HG03439 (cell line): ENCODE results near the gene WDR20.
"Not testable (repeated sequence)": the region's sequence is repeated elsewhere in the genome, so short reads cannot be mapped to it uniquely, and the experiment has no call there.

Experiments
- ATAC-seq: cut with Tn5 transposase; IDR thresholded peaks from one replicate; pipeline ENCODE4 v1.9.1; 2021; ENCODE audit warnings: mild to moderate bottlenecking, moderate library complexity; ENCODE audit not compliant: unreplicated experiment

Gene WDR20

GRCh38 chr14:102131741-102132140 is 8.0 kb upstream of the WDR20 start:
- no peak for ATAC-seq

GRCh38 chr14:102134021-102134420 is 5.7 kb upstream of the WDR20 start:
- not testable (repeated sequence) for ATAC-seq

GRCh38 chr14:102134719-102135118 is 5.0 kb upstream of the WDR20 start:
- not testable (repeated sequence) for ATAC-seq

GRCh38 chr14:102135456-102135855 is 4.2 kb upstream of the WDR20 start:
- ATAC-seq: not testable (repeated sequence)

GRCh38 chr14:102138535-102138934 is 1.2 kb upstream of the WDR20 start:
- ATAC-seq: no peak

GRCh38 chr14:102138961-102139285 is 774 bp upstream of the WDR20 start:
- ATAC-seq: no peak

GRCh38 chr14:102140027-102140749 is 491 bp downstream of the WDR20 start:
- peak; percentile 11 for ATAC-seq

- ATAC-seq: no peak
Measured at GRCh38 chr14:102140750-102141145, 1.1 kb downstream of the WDR20 start.

GRCh38 chr14:102141797-102142196 is 2.1 kb downstream of the WDR20 start:
- ATAC-seq: no peak

GRCh38 chr14:102144914-102145313 is 5.2 kb downstream of the WDR20 start:
- ATAC-seq: no peak

GRCh38 chr14:102145395-102145794 is 5.7 kb downstream of the WDR20 start:
- no peak for ATAC-seq

GRCh38 chr14:102146423-102146822 is 6.7 kb downstream of the WDR20 start:
- no peak for ATAC-seq

- no peak for ATAC-seq
Measured at GRCh38 chr14:102150083-102150482, 10.4 kb downstream of the WDR20 start.

GRCh38 chr14:102150744-102151143 is 11.0 kb downstream of the WDR20 start:
- no peak for ATAC-seq

GRCh38 chr14:102151411-102151810 is 11.7 kb downstream of the WDR20 start:
- not testable (repeated sequence) for ATAC-seq

GRCh38 chr14:102154121-102154520 is 14.4 kb downstream of the WDR20 start:
- no peak for ATAC-seq

- no peak for ATAC-seq
Measured at GRCh38 chr14:102154821-102155549, 15.3 kb downstream of the WDR20 start.

- no peak for ATAC-seq
Measured at GRCh38 chr14:102157346-102157745, 17.6 kb downstream of the WDR20 start.

- ATAC-seq: no peak
Measured at GRCh38 chr14:102158797-102159196, 19.1 kb downstream of the WDR20 start.

GRCh38 chr14:102159841-102160240 is 20.1 kb downstream of the WDR20 start:
- no peak for ATAC-seq

GRCh38 chr14:102162487-102162886 is 22.8 kb downstream of the WDR20 start:
- ATAC-seq: no peak

GRCh38 chr14:102164241-102164641 is 24.5 kb downstream of the WDR20 start:
- no peak for ATAC-seq
